ENCODE data around the gene MRPL37.
"Not testable (repeated sequence)": the region's sequence is repeated elsewhere in the genome, so short reads cannot be mapped to it uniquely, and the experiment has no call there.

DNA sequence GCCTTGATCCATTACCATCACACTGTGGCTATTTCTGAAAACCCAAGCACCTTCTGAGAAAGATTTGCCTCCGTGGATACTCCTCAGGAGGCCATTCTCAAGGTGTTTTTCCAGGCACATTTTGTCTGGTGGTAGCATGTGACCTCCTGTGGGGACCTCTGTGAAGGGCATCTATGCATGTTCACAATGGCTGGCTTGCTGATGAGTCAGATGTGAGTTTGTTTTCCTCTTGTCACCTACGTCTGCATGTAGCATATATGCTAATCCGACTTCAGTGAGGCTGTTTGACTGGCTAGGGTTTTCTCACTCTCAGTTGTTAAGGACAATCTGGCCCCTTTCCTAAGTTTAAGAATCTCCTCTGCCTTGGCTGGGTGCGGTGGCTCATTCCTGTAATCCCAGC is 7.9 kb downstream of the MRPL37 start:
- not testable (repeated sequence) for TF ChIP-seq POLR2A, EP300, POLR2AphosphoS5 (IDR thresholded peaks at IDR 0.05)
- TF ChIP-seq, protein P1, sequence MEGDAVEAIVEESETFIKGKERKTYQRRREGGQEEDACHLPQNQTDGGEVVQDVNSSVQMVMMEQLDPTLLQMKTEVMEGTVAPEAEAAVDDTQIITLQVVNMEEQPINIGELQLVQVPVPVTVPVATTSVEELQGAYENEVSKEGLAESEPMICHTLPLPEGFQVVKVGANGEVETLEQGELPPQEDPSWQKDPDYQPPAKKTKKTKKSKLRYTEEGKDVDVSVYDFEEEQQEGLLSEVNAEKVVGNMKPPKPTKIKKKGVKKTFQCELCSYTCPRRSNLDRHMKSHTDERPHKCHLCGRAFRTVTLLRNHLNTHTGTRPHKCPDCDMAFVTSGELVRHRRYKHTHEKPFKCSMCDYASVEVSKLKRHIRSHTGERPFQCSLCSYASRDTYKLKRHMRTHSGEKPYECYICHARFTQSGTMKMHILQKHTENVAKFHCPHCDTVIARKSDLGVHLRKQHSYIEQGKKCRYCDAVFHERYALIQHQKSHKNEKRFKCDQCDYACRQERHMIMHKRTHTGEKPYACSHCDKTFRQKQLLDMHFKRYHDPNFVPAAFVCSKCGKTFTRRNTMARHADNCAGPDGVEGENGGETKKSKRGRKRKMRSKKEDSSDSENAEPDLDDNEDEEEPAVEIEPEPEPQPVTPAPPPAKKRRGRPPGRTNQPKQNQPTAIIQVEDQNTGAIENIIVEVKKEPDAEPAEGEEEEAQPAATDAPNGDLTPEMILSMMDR (IDR thresholded peaks at IDR 0.05) = not testable (repeated sequence)
